GM12874 (cell line): ENCODE data around the gene MYRF.

Experiments used
- TF ChIP-seq, protein P1 (sequence below): IDR thresholded peaks from 2 replicates; pipeline ENCODE4 v1.5.1; 2011; ENCODE audit warnings: low read depth, mild to moderate bottlenecking, control low read depth, low read length, moderate library complexity; ENCODE audit not compliant: insufficient read depth

The MYRF gene

DNA sequence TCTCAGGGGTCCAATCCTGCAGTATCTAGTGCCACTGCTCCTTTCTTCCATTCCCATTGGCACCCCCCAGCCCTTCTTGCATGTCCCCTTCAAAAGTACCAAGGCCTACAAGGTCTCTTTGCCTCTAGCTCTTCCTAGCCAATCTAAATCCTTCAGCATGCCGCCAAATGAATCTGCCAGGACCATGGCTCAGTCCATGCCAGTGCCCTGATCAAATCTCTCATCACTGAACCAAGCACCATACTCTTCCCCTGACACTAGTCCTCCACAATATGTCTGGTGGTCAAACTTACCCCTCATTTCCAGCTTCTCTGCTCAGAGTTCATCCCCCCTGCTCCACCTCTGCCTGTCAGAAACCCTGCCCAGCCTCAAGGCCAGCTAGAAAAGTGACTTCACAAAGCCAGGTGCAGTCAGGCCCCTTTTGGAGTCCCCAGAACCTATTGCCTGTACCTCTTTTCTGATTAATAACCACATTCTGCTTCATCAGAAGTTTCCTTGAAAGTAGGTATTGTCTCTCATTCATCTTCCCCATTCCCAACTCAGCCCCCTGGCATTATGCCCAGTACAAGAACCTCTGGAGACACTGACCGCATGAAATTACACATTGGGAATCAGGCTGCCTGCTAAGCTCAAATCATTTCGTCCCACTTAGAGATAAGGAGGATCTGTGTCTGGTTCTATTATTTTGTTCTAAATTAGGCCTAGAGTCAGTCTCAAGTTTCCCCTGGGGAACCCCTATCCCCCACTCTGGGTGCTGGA is 51.6 kb downstream of the MYRF start:
- TF ChIP-seq, protein P1, sequence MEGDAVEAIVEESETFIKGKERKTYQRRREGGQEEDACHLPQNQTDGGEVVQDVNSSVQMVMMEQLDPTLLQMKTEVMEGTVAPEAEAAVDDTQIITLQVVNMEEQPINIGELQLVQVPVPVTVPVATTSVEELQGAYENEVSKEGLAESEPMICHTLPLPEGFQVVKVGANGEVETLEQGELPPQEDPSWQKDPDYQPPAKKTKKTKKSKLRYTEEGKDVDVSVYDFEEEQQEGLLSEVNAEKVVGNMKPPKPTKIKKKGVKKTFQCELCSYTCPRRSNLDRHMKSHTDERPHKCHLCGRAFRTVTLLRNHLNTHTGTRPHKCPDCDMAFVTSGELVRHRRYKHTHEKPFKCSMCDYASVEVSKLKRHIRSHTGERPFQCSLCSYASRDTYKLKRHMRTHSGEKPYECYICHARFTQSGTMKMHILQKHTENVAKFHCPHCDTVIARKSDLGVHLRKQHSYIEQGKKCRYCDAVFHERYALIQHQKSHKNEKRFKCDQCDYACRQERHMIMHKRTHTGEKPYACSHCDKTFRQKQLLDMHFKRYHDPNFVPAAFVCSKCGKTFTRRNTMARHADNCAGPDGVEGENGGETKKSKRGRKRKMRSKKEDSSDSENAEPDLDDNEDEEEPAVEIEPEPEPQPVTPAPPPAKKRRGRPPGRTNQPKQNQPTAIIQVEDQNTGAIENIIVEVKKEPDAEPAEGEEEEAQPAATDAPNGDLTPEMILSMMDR: no peak

DNA sequence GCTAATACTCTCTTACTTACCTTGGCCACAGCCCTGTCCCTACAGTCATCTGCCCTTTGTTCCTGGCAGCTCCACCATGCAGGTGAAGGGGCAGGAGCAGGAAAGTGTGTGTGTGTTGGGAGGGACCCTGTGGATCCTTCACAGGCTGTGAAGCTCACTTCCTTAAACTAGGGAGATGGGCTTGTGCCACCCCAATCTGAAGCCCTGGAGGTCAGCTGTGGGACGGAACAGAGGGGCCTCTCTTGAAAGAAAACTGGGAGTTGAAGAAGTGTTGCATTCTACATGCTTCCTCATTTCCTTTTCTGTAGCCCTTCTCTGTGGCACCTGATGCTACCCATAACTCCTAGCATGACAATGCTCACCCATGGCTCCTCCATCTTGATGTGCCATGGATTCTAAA is 52.7 kb downstream of the MYRF start:
- TF ChIP-seq, protein P1: no peak

DNA sequence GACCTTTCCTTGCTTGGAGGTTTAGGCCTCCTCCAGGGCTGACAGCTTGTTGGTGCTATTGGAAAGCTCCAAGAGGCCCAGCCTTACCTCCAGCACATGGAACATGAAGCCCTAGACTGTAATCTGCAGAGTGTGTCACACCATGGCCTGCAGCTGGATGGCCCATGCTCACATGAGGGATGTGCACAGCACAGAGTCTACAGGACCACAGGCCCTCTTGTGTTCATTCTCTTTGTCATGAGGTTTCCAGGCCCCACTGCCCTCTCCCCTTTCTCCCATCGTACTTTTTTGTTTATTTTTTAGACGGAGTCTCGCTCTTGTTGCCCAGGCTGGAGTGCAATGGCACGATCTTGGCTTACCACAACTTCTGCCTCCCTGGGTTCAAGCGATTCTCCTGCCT is 54.3 kb downstream of the MYRF start:
- TF ChIP-seq, protein P1: no peak

DNA sequence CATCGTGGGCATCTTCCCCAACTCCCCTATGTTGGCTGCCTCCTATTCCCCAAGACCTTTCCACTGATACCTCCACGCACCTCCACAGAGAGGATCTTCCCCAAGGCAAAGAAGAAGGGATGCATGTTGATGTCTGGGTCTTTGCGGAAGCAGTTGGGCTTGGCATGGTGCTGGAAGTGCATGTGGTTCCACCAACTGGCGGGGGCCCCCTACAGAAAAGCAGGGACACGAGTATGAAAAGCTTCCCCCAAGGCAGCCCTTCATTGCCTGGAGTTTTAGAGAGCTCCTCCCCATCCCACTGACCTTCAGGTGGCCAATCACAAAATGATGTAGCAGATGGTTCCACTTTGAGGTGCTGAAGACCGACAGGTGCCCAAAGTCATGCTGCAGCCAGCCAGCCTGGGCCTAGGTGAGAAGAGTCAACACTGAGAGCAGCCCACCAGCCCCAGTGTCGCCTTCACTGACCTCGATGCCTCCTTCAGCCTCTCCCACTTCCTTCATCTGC is 58.3 kb downstream of the MYRF start:
- TF ChIP-seq, protein P1: no peak

DNA sequence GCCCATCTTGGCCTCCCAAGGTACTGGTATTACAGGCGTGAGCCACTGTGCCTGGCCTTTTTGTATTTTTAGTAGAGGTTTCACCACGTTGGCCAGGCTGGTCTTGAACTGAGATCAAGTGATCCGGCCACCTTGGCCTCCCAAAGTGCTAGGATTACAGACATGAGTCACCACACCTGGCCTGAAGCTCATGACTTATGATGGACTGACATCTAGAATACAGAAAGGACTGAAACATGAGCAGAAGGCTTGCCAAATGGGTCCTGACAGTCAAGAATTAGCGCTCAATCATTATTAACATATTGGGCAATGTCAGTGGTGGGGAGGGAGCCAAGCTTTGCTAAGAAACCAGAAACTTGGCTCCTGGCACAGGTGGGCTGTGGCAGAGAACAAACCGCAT is 59.4 kb downstream of the MYRF start:
- TF ChIP-seq, protein P1: no peak

DNA sequence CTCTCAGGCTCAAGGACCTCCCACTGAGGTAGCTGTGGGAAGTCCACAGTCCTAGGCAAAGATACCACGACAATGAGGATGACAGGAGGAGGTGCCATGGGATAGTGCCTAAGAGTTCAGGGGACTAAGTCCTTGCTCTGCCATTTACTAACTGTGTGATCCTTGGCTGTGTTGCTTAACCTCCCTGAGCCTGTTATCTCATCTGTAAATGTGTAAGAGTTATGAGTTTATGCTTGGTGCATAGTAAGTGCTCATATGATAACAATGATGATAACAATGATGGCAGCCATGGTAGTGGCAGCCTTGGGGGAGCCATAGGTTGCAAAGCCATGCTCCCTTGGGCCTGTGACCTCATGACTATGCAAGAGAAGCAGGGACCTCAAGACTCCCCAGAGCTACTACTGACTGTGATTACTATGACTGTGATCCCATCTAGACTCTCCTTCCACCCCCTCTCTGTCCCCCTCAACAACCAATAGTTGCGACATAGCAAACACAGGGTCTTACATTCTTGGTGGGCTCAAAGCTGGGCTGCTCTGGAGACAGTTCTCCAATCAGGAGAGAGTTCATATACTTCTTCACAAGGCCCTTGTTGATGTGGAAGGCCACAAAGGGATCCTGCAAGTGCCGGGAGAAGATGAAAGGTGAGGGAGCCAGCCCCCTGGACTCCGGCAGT is 60.4 kb downstream of the MYRF start:
- TF ChIP-seq, protein P1: no peak

DNA sequence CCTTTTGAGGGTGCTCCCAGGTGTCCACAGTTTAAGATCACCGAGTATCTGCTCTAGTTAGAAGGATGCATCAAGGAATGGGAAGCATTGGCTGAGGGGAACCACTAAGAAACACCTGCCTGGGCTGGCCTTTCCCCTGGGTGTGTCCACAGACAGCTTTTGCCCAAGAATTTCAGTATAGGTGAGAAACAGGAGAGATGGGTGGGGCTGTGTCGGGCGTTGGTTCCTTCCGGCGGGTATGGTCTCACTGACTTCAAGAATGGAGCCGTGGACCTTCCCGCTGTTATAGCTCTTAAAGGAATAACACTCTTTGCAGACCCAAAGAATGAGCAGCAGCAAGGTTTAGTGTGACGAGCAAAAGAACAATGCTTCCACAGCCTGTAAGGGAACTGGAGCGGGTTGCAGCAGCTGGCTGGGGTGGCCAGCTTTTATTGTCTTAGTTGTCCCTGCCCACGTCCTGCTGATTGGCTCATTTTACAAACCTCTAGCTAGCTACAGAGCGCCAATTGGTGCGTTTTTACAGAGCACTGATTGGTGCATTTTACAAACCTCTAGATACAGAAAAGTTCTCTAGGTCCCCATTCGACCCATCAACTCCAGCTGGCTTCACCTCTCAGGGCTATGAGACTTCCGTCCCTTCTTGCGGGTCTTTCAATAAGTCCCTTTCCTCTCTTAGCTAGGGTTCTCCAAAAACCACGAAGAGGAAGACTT is 62.0 kb downstream of the MYRF start:
- TF ChIP-seq, protein P1: no peak
